Caco-2 (cell line): ENCODE data around the gene SIL1. TPM values are rescaled to one million over a fixed set of nuclear protein-coding genes. Genes with fewer than 3 reads are reported as not detected.
A peak's percentile ranks its signal among the peaks of the same experiment; 100 is the strongest.
"Not testable (repeated sequence)": the region's sequence is repeated elsewhere in the genome, so short reads cannot be mapped to it uniquely, and the experiment has no call there.

Source experiments
- BruUV-seq: library from RNA; stranded (reverse); fragments of 400-500 nt; replicated peaks from 2 replicates; lab custom pipeline; 2021; lab: Mats Ljungman, UMichigan
- CTCF ChIA-PET: fragments of 300-600 bp; sonication (Branson Sonifier 250); formaldehyde crosslinking; loops from one replicate; lab custom pipeline; 2022; ENCODE audit warnings: antibody characterized with exemption; lab: Charles Lee
- POLR2A ChIA-PET: fragments of 300-600 bp; sonication (Branson Sonifier 250); formaldehyde crosslinking; loops from one replicate; lab custom pipeline; 2022; ENCODE audit warnings: antibody characterized with exemption; lab: Charles Lee
- DNase-seq, 2 experiments: peaks; one replicate each; pipeline versions ENCODE4 v3.0.0 to v3.0.0-alpha.2; 2020 to 2022
- H3K27me3 ChIP-seq: replicated peaks from 2 replicates; pipeline ENCODE4 v1.6.0; 2011; ENCODE audit warnings: low read length; ENCODE audit not compliant: control insufficient read depth, insufficient read depth
- H3K36me3 ChIP-seq: 2 replicates; pipeline ENCODE4 v1.5.1; 2011; ENCODE audit warnings: low read length; ENCODE audit not compliant: control insufficient read depth, insufficient read depth
- H3K4me1 ChIP-seq: fragments of 250-450 bp; sonication (Bioruptor Pico); 2 replicates; pipeline ENCODE4 v1.5.1; 2020; ENCODE audit warnings: mild to moderate bottlenecking
- H3K4me3 ChIP-seq: 2 replicates; pipeline ENCODE4 v1.5.1; 2011; ENCODE audit warnings: low read depth, mild to moderate bottlenecking, control low read depth, low read length
- H3K9me3 ChIP-seq: fragments of 250-450 bp; sonication (Bioruptor Pico); 2 replicates; pipeline ENCODE4 v1.5.1; 2020; ENCODE audit warnings: mild to moderate bottlenecking, moderate library complexity
- H3K27ac Mint-ChIP-seq: one replicate; pipeline ENCODE4 v1.8.0; 2022; ENCODE audit warnings: mixed read lengths; ENCODE audit not compliant: unreplicated experiment
- H3K27me3 Mint-ChIP-seq: one replicate; pipeline ENCODE4 v1.8.0; 2022; ENCODE audit warnings: mixed read lengths; ENCODE audit not compliant: insufficient read depth, unreplicated experiment
- H3K36me3 Mint-ChIP-seq: one replicate; pipeline ENCODE4 v1.8.0; 2022; ENCODE audit warnings: mild to moderate bottlenecking, mixed read lengths; ENCODE audit not compliant: insufficient read depth, unreplicated experiment
- H3K4me1 Mint-ChIP-seq: one replicate; pipeline ENCODE4 v1.8.0; 2022; ENCODE audit warnings: low read depth, mixed read lengths; ENCODE audit not compliant: unreplicated experiment
- H3K4me3 Mint-ChIP-seq: one replicate; pipeline ENCODE4 v1.8.0; 2022; ENCODE audit warnings: mild to moderate bottlenecking, moderate library complexity, mixed read lengths; ENCODE audit not compliant: unreplicated experiment
- H3K9me3 Mint-ChIP-seq: one replicate; pipeline ENCODE4 v1.8.0; 2022; ENCODE audit warnings: mixed read lengths; ENCODE audit not compliant: unreplicated experiment
- intact Hi-C: fragments of 100-400 bp; cut with micrococcal nuclease; formaldehyde crosslinking; loops from one replicate; pipeline ENCODE4 v1.10.0; 2022; ENCODE audit not compliant: unreplicated experiment
- total RNA-seq: library from RNA; stranded (reverse); gene quantifications from 2 replicates; pipeline ENCODE4 v1.2.3, GENCODE V29; 2022
- TF ChIP-seq, protein P1 (sequence below), 2 experiments: fragments of 200-600 bp in 1 of 2; IDR thresholded peaks; 1 replicate in 1 of 2; 2 replicates in 1 of 2; pipeline versions ENCODE4 v1.5.1 to v1.8.0; 2011 to 2022; ENCODE audit warnings: antibody characterized with exemption in 1 of 2, control low read depth in 1 of 2, inconsistent platforms in 1 of 2, low read depth in 1 of 2, low read length in 1 of 2, mild to moderate bottlenecking in 1 of 2, moderate library complexity in 1 of 2; ENCODE audit not compliant: insufficient read depth in 1 of 2, severe bottlenecking in 1 of 2, unreplicated experiment in 1 of 2

Gene SIL1
- total RNA-seq, 1 experiment from 2014 or later: 29.7 TPM

GRCh38 chr5:139057045-139057939 is 140.9 kb downstream of the SIL1 start:
- H3K4me1 Mint-ChIP-seq, H3K4me3 ChIP-seq, H3K9me3 Mint-ChIP-seq, intact Hi-C loops, BruUV-seq, H3K9me3 ChIP-seq, DNase-seq, POLR2A ChIA-PET, H3K27me3 Mint-ChIP-seq, H3K36me3 Mint-ChIP-seq, H3K36me3 ChIP-seq, H3K4me1 ChIP-seq, CTCF ChIA-PET, H3K27me3 ChIP-seq, H3K4me3 Mint-ChIP-seq, H3K27ac Mint-ChIP-seq: not testable (repeated sequence)
- TF ChIP-seq, protein P1, sequence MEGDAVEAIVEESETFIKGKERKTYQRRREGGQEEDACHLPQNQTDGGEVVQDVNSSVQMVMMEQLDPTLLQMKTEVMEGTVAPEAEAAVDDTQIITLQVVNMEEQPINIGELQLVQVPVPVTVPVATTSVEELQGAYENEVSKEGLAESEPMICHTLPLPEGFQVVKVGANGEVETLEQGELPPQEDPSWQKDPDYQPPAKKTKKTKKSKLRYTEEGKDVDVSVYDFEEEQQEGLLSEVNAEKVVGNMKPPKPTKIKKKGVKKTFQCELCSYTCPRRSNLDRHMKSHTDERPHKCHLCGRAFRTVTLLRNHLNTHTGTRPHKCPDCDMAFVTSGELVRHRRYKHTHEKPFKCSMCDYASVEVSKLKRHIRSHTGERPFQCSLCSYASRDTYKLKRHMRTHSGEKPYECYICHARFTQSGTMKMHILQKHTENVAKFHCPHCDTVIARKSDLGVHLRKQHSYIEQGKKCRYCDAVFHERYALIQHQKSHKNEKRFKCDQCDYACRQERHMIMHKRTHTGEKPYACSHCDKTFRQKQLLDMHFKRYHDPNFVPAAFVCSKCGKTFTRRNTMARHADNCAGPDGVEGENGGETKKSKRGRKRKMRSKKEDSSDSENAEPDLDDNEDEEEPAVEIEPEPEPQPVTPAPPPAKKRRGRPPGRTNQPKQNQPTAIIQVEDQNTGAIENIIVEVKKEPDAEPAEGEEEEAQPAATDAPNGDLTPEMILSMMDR (IDR thresholded peaks at IDR 0.05; ENCODE audit: insufficient read depth in 1 of 2, low read depth in 1 of 2, low read length in 1 of 2, severe bottlenecking in 1 of 2, unreplicated experiment in 1 of 2): peak in 1 of 2 experiments; percentile 13

- DNase-seq: no peak
- no TSS peak for BruUV-seq
- no peak overlapping the region for H3K4me3 Mint-ChIP-seq
- no peaks in the 10 kb centered on the region for H3K4me1 ChIP-seq
- no peak overlapping the region for H3K27ac Mint-ChIP-seq
- H3K4me3 ChIP-seq: no peak overlapping the region
- ChIA-PET CTCF (no interaction called here), POLR2A (no interaction called here)
- no peaks in the 10 kb centered on the region for H3K4me1 Mint-ChIP-seq
- H3K36me3 ChIP-seq: no peaks in the 10 kb centered on the region
- no peaks in the 10 kb centered on the region for H3K9me3 ChIP-seq
- H3K9me3 Mint-ChIP-seq: no peaks in the 10 kb centered on the region
- H3K36me3 Mint-ChIP-seq: no peaks in the 10 kb centered on the region
- H3K27me3 ChIP-seq: no peaks in the 10 kb centered on the region
- intact Hi-C loops: no loop called here
- TF ChIP-seq, protein P1 (IDR thresholded peaks at IDR 0.05; ENCODE audit: insufficient read depth in 1 of 2, low read depth in 1 of 2, low read length in 1 of 2, severe bottlenecking in 1 of 2, unreplicated experiment in 1 of 2): no peak
- H3K27me3 Mint-ChIP-seq: no peaks in the 10 kb centered on the region
Observed at GRCh38 chr5:139052975-139053374, 145.2 kb downstream of the SIL1 start.

- BruUV-seq: no TSS peak
- H3K4me1 ChIP-seq: no peaks in the 10 kb centered on the region
- H3K4me1 Mint-ChIP-seq: no peaks in the 10 kb centered on the region
- ChIA-PET POLR2A (no interaction called here), CTCF (no interaction called here)
- no peaks in the 10 kb centered on the region for H3K9me3 Mint-ChIP-seq
- intact Hi-C loops: no loop called here
- no peaks in the 10 kb centered on the region for H3K36me3 ChIP-seq
- no peak overlapping the region for H3K27ac Mint-ChIP-seq
- H3K4me3 Mint-ChIP-seq: no peak overlapping the region
- H3K27me3 Mint-ChIP-seq: no peaks in the 10 kb centered on the region
- no peak overlapping the region for H3K4me3 ChIP-seq
- H3K27me3 ChIP-seq: no peaks in the 10 kb centered on the region
- no peaks in the 10 kb centered on the region for H3K36me3 Mint-ChIP-seq
- H3K9me3 ChIP-seq: no peaks in the 10 kb centered on the region
- TF ChIP-seq, protein P1 (IDR thresholded peaks at IDR 0.05; ENCODE audit: insufficient read depth in 1 of 2, low read depth in 1 of 2, low read length in 1 of 2, severe bottlenecking in 1 of 2, unreplicated experiment in 1 of 2): no peak
- no peak for DNase-seq
Observed at GRCh38 chr5:139051392-139051791, 146.8 kb downstream of the SIL1 start.
